GM12878 (cell line): ENCODE results near the gene LRRN4CL. TPM values are rescaled to one million over a fixed set of nuclear protein-coding genes. Genes with fewer than 3 reads are reported as not detected.
A peak's percentile ranks its signal among the peaks of the same experiment; 100 is the strongest.

Experiments
- ATAC-seq: fragments of 200-7000 bp; cut with Tn5 transposase; 3 replicates; pipeline ENCODE4 v1.9.1; 2020; ENCODE audit warnings: mild to moderate bottlenecking, moderate library complexity
- BruUV-seq: library from RNA; stranded (reverse); fragments of 400-500 nt; replicated peaks from 2 replicates; lab custom pipeline; 2021; lab: Mats Ljungman, UMichigan
- CTCF ChIA-PET: fragments of 300-600 bp; sonication (Branson Sonifier 250); formaldehyde crosslinking; extraction: SDS; loops from one replicate; lab custom pipeline; 2021; ENCODE audit warnings: inconsistent platforms; lab: Yijun Ruan, JAX
- POLR2A ChIA-PET: fragments of 350-600 bp; formaldehyde crosslinking; extraction: SDS; loops from one replicate; lab custom pipeline; 2021; ENCODE audit warnings: inconsistent platforms; lab: Charles Lee
- RAD21 ChIA-PET: fragments of 300-600 bp; sonication (Branson Sonifier 250); formaldehyde crosslinking; loops from one replicate; lab custom pipeline; 2023; ENCODE audit warnings: antibody characterized with exemption; ENCODE audit not compliant: unreplicated experiment; lab: Charles Lee
- SMC1A ChIA-PET: fragments of 300-600 bp; sonication (Branson Sonifier 250); formaldehyde crosslinking; loops from one replicate; lab custom pipeline; 2023; ENCODE audit not compliant: unreplicated experiment, uncharacterized antibody; lab: Charles Lee
- DNase-seq: peaks from one replicate; pipeline ENCODE4 v3.0.0-alpha.2; 2011; ENCODE audit warnings: low read depth, low spot score
- FAIRE-seq: peaks from 3 replicates; lab custom pipeline; 2011; peaks lifted over from hg19 to GRCh38; lab: Jason Lieb, UNC
- H2AFZ ChIP-seq: 2 replicates; pipeline ENCODE4 v1.6.0; 2011; ENCODE audit warnings: low read depth, low read length, control low read depth; ENCODE audit not compliant: control insufficient read depth
- H3K27ac ChIP-seq: 2 replicates; pipeline ENCODE4 v1.5.1; 2011; ENCODE audit warnings: control low read depth; ENCODE audit not compliant: control insufficient read depth, insufficient read depth
- H3K27me3 ChIP-seq, 2 experiments: replicated peaks in 1 of 2; 2 replicates each; pipeline versions ENCODE4 v1.6.0 to v1.6.1; 2011; ENCODE audit warnings: low read length in 1 of 2; ENCODE audit not compliant: control insufficient read depth in 2 of 2, insufficient read depth in 2 of 2
- H3K36me3 ChIP-seq, 2 experiments: 2 replicates each; pipeline ENCODE4 v1.5.1; 2011; ENCODE audit warnings: low read length in 1 of 2; ENCODE audit not compliant: control insufficient read depth in 2 of 2, insufficient read depth in 2 of 2
- H3K4me1 ChIP-seq: 2 replicates; pipeline ENCODE4 v1.6.1; 2011; ENCODE audit warnings: mild to moderate bottlenecking, low read length, moderate library complexity, mixed read lengths; ENCODE audit not compliant: control insufficient read depth, insufficient read depth
- H3K4me2 ChIP-seq: 2 replicates; pipeline ENCODE4 v1.6.0; 2011; ENCODE audit warnings: control low read depth; ENCODE audit not compliant: control insufficient read depth, insufficient read depth
- H3K4me3 ChIP-seq: fragments of 200-600 bp; sonication (generic); 2 replicates; pipeline ENCODE4 v1.5.1; 2016
- H3K79me2 ChIP-seq: 2 replicates; pipeline ENCODE4 v1.6.0; 2011; ENCODE audit warnings: low read length; ENCODE audit not compliant: control insufficient read depth, insufficient read depth
- H3K9ac ChIP-seq: 2 replicates; pipeline ENCODE4 v1.8.0; 2011; ENCODE audit warnings: low read length, control low read depth, mixed read lengths; ENCODE audit not compliant: control insufficient read depth, insufficient read depth
- H3K9me3 ChIP-seq: replicated peaks from 3 replicates; pipeline ENCODE4 v1.5.1; 2011; ENCODE audit warnings: mild to moderate bottlenecking, low read length; ENCODE audit not compliant: control insufficient read depth, insufficient read depth
- H4K20me1 ChIP-seq: 2 replicates; pipeline ENCODE4 v1.6.0; 2011; ENCODE audit not compliant: control insufficient read depth, insufficient read depth
- JUND ChIP-seq: IDR thresholded peaks from 2 replicates; pipeline ENCODE4 v1.6.1; 2012; ENCODE audit warnings: low read depth, mild to moderate bottlenecking, low read length, improper control_type of control experiment, moderate library complexity
- MTA3 ChIP-seq: IDR thresholded peaks from 2 replicates; pipeline ENCODE4 v1.6.1; 2012; ENCODE audit warnings: low read length, inconsistent platforms, borderline replicate concordance
- POLR2AphosphoS5 ChIP-seq: IDR thresholded peaks from 2 replicates; pipeline ENCODE4 v1.6.1; 2011; ENCODE audit warnings: mild to moderate bottlenecking, low read length, inconsistent platforms
- SMC3 ChIP-seq: IDR thresholded peaks from 2 replicates; pipeline ENCODE4 v1.6.1; 2011; ENCODE audit warnings: low read length, improper control_type of control experiment, borderline replicate concordance
- WGBS: methylation state at CpG from one replicate; pipeline ENCODE4 v1.1.6; 2016; ENCODE audit warnings: low lambda C conversion rate; ENCODE audit not compliant: insufficient replicate concordance, insufficient coverage; ENCODE audit errors: missing lambda C conversion rate; 5-methylcytosine and 5-hydroxymethylcytosine counted together
- in situ Hi-C: fragments of 300-500 bp; cut with MboI; formaldehyde crosslinking; loops from 9 replicates; pipeline ENCODE4 v1.14.3; 2018; ENCODE audit warnings: mixed read lengths
- intact Hi-C: fragments of 100-400 bp; cut with micrococcal nuclease; formaldehyde crosslinking; loops from one replicate; pipeline ENCODE4 v1.14.2; 2022; ENCODE audit not compliant: unreplicated experiment
- polyA plus RNA-seq, 11 experiments: library from polyadenylated mRNA; depleted of rRNA in 4 of 11; unstranded in 6 of 11; stranded (reverse) in 5 of 11; fragments of >200 nt; fragmentation: Nextera tagmentation in 4 of 11; fragmentation: Illumina TruSeq in 1 of 11; extraction: Ambion mirVana in 4 of 11; extraction: Trizol in 1 of 11; gene quantifications; 1 replicate in 1 of 11; 2 replicates in 10 of 11; pipeline versions ENCODE4 v1.2.1 to v1.2.3, GENCODE V29; 2011 to 2016; ENCODE audit warnings: inconsistent platforms in 2 of 11, missing spikeins in 2 of 11, low read depth in 1 of 11
- total RNA-seq, 4 experiments: library from RNA; depleted of rRNA in 3 of 4; stranded (reverse); fragments of >200 nt in 3 of 4; fragmentation: Illumina TruSeq in 1 of 4; extraction: Trizol in 1 of 4; gene quantifications; 2 replicates each; pipeline versions ENCODE4 v1.2.1 to v1.2.3, GENCODE V29; 2013 to 2021
- TF ChIP-seq, protein P1 (sequence below): IDR thresholded peaks from 2 replicates; pipeline ENCODE4 v1.6.1; 2011; ENCODE audit warnings: borderline replicate concordance, low read depth, mild to moderate bottlenecking, moderate library complexity, mixed read lengths, low read length; ENCODE audit not compliant: insufficient read depth; ENCODE audit errors: extremely low read length

LRRN4CL gene
- total and polyA plus RNA-seq, 10 of the 15 experiments (the other 5 are each of a cell fraction or from before 2014, with no cell fraction given) = 0.01 to 0.06 TPM; not detected in 8

DNA sequence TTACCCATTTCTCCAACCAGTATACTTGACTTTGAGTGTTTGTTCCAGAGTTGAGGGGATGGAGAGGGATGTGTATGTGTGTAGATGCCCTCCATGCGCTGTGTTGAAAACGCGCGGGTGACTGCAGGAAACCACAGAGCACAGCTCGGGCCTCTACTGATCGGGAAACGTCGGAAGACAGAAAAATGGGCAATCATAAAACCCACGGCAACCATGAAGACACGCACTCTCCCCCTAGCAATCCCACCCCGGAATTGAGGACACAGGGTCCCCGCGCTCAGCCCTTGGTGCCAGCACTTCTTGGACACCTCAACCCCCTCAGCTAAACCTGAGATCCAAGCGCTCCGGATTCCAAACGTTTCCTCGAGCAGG lies 18.1 kb downstream of the LRRN4CL start:
- ChIA-PET CTCF (interaction anchor here (0.8 to 1.5 kb wide), 5 partner anchors 10 to 276 kb away, joined by 3 to 5 read pairs (median 4); partner anchors contain the start of gene TUT1), POLR2A (interaction anchor here (0.8 to 16.2 kb wide), 20 partner anchors 8 to 246 kb away, joined by 3 to 295 read pairs (median 6); partner anchors contain the start of genes B3GAT3, EEF1G, GANAB and HNRNPUL2), RAD21 (interaction anchor here (0.8 to 2.7 kb wide), 7 partner anchors 20 to 128 kb away, joined by 3 to 14 read pairs (median 6); partner anchors contain the start of genes HNRNPUL2, MTA2, TTC9C and TUT1), SMC1A (interaction anchor here (1.0 to 2.2 kb wide), 6 partner anchors 10 to 276 kb away, joined by 3 to 9 read pairs (median 4); partner anchors contain the start of gene TUT1)
- no TSS peak for BruUV-seq
- no peaks in the 10 kb centered on the region for H4K20me1 ChIP-seq
- FAIRE-seq = no peak
- intact Hi-C loops = loop anchor here (2.0 to 5.0 kb wide), 3 partner anchors 59 to 191 kb away; partner anchors contain the start of genes EML3, ROM1 and TUT1
- peak overlapping the region; percentile 87 for H3K9ac ChIP-seq
- H2AFZ ChIP-seq = peak overlapping the region; percentile 75
- H3K4me3 ChIP-seq = peak overlapping the region; percentile 88
- H3K4me1 ChIP-seq = peaks cover 21% of the 10 kb centered on the region
- H3K27me3 ChIP-seq = no peaks in the 10 kb centered on the region
- in situ Hi-C loops = no loop called here
- WGBS = under 1% methylated on average over 17 of the region's 17 CpGs
- peak overlapping the region; percentile 64 for H3K4me2 ChIP-seq
- TF ChIP-seq, protein P1, sequence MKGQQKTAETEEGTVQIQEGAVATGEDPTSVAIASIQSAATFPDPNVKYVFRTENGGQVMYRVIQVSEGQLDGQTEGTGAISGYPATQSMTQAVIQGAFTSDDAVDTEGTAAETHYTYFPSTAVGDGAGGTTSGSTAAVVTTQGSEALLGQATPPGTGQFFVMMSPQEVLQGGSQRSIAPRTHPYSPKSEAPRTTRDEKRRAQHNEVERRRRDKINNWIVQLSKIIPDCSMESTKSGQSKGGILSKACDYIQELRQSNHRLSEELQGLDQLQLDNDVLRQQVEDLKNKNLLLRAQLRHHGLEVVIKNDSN = no peak
- TF ChIP-seq POLR2AphosphoS5 (no peak), MTA3 (no peak), SMC3 (no peak), JUND (no peak)
- H3K36me3 ChIP-seq = peaks cover 0 to 9% of the 10 kb centered on the region in 2 experiments; a peak in 1 of 4 replicates
- ATAC-seq = peak; percentile 15
- no peak for DNase-seq
- no peaks in the 10 kb centered on the region for H3K9me3 ChIP-seq
- peaks cover 52% of the 10 kb centered on the region for H3K79me2 ChIP-seq
- peak overlapping the region; percentile 75 for H3K27ac ChIP-seq
